ENCODE measurements around the gene C1orf87. TPM values are rescaled to one million over a fixed set of nuclear protein-coding genes. Genes with fewer than 3 reads are reported as not detected.

Gene C1orf87
- total RNA-seq, 4 donors from 2014 or later = 0.40 TPM; not detected in 3

DNA sequence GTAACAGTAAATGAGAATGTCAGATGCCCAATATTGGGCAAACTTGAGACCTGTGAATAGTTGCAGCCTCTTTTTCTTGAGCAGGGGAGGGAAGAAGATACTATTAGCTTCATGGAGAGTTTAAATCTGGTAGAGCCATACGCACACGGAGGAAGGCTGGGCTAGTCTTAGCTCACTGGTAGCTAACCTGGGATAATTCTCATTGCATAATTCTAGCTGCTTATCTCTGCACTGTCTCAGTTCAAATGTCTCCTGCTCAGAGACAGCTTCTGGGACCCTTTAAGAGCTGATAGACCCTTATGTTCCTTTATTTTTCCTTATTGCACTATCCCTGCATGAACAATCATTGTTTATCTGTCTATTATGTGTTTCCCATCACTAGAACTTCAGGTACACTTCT is 8.4 kb downstream of the C1orf87 start:
- H3K9me3 ChIP-seq = no peaks in the 10 kb centered on the region
- H3K27ac ChIP-seq = no peak overlapping the region
- no peaks in the 10 kb centered on the region for H3K27me3 ChIP-seq
- in situ Hi-C loops (cut with MboI; ENCODE audit: low pct_ligation_motif_present in 1 of 4, low pct_unique_long_range_greater_than_20kb in 1 of 4, low sequenced_read_pairs in 3 of 4) = no loop called here
- TF ChIP-seq POLR2AphosphoS5 (IDR thresholded peaks at IDR 0.05) (no peak), POLR2A (IDR thresholded peaks at IDR 0.05) (no peak), EP300 (IDR thresholded peaks at IDR 0.05; ENCODE audit: low read depth) (no peak)
- TF ChIP-seq, protein P1, sequence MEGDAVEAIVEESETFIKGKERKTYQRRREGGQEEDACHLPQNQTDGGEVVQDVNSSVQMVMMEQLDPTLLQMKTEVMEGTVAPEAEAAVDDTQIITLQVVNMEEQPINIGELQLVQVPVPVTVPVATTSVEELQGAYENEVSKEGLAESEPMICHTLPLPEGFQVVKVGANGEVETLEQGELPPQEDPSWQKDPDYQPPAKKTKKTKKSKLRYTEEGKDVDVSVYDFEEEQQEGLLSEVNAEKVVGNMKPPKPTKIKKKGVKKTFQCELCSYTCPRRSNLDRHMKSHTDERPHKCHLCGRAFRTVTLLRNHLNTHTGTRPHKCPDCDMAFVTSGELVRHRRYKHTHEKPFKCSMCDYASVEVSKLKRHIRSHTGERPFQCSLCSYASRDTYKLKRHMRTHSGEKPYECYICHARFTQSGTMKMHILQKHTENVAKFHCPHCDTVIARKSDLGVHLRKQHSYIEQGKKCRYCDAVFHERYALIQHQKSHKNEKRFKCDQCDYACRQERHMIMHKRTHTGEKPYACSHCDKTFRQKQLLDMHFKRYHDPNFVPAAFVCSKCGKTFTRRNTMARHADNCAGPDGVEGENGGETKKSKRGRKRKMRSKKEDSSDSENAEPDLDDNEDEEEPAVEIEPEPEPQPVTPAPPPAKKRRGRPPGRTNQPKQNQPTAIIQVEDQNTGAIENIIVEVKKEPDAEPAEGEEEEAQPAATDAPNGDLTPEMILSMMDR (IDR thresholded peaks at IDR 0.05) = no peak
- WGBS, 2 donors (ENCODE audit: low coverage in 1 of 2) = 86 to 100% methylated on average over 2 of the region's 2 CpGs
- intact Hi-C loops (cut with DNase I; ENCODE audit: low total_unique reads) = no loop called here
- no peaks in the 10 kb centered on the region for H3K4me1 ChIP-seq
- H3K36me3 ChIP-seq = no peaks in the 10 kb centered on the region
- no peak for DNase-seq
- H3K4me3 ChIP-seq = no peak overlapping the region

DNA sequence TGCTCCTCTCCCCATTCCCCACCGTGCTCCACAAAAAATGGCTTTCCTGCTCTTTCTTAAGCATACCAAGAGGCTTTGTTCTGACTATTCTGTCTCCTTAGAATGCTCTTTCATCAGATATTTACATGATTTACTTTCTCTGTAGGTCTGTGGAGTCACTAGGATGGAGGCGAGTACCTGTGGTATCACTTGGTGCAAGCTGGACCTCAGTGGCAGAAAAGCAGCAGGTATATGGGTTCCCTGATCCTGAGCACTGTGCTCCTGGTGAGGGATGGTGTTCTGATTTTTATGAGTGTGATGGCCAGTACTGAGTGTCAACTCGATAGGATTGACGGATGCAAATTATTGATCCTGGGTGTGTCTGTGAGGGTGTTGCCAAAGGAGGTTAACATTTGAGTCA is 10.0 kb downstream of the C1orf87 start:
- Histone ChIP-seq H3K27me3 (no peaks in the 10 kb centered on the region), H3K27ac (no peak overlapping the region), H3K4me3 (no peak overlapping the region), H3K9me3 (no peaks in the 10 kb centered on the region), H3K4me1 (no peaks in the 10 kb centered on the region), H3K36me3 (no peaks in the 10 kb centered on the region)
- WGBS, 2 donors (ENCODE audit: low coverage in 1 of 2) = 90% methylated on average over 4 of the region's 4 CpGs; no CpG with 5 or more reads in 1 of the 2 donors
- intact Hi-C loops (cut with DNase I; ENCODE audit: low total_unique reads) = no loop called here
- no peak for DNase-seq
- in situ Hi-C loops (cut with MboI; ENCODE audit: low pct_ligation_motif_present in 1 of 4, low pct_unique_long_range_greater_than_20kb in 1 of 4, low sequenced_read_pairs in 3 of 4) = no loop called here
- TF ChIP-seq, protein P1 (IDR thresholded peaks at IDR 0.05) = no peak
- no peak for TF ChIP-seq POLR2AphosphoS5 (IDR thresholded peaks at IDR 0.05)

DNA sequence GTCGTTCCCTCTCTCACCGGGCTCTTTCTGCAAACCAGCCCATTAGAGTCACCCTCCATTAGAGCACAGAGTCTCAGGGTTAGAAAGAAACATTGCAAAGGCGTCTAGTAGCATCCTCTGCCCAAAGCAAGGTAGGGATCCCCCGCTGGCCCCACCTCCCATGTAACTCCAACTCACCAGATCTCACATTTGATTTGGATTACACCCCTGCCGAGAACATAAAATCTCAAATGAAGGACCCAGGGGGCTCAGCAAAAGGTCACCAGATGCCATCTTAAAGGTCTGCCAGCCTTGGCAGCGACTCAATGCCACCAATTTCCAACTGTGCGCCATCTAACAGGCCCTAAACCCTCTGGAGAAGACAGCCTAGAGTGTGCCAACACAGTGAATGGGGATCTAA is 14.1 kb downstream of the C1orf87 start:
- in situ Hi-C loops (cut with MboI; ENCODE audit: low pct_ligation_motif_present in 1 of 4, low pct_unique_long_range_greater_than_20kb in 1 of 4, low sequenced_read_pairs in 3 of 4) = no loop called here
- WGBS, 2 donors (ENCODE audit: low coverage in 1 of 2) = 83 to 87% methylated on average over 3 to 7 of the region's 7 CpGs
- intact Hi-C loops (cut with DNase I; ENCODE audit: low total_unique reads) = no loop called here

DNA sequence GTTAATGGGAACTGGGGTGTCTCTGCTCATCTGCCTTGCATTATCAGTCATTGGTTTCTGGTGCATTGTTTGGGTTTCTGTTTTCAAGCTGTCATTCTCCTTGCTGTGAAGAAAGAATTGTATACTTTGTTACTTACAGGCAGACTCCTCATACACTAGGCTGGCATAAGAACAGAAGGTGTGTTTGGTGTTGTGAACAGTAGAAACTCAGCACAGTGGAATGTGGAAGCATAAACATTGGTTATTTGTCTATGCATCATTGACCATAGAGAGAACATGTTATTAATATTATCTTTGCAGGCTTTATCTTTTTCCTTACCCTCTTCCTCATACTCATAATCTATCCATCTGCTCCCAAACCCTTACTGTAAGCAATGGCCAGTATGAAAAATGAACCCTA is 18.2 kb downstream of the C1orf87 start:
- H3K27me3 ChIP-seq = no peaks in the 10 kb centered on the region
- no peak for DNase-seq
- H3K4me3 ChIP-seq = no peak overlapping the region
- H3K9me3 ChIP-seq = no peaks in the 10 kb centered on the region
- H3K4me1 ChIP-seq = no peaks in the 10 kb centered on the region
- no peaks in the 10 kb centered on the region for H3K36me3 ChIP-seq
- in situ Hi-C loops (cut with MboI; ENCODE audit: low pct_ligation_motif_present in 1 of 4, low pct_unique_long_range_greater_than_20kb in 1 of 4, low sequenced_read_pairs in 3 of 4) (no loop called here), intact Hi-C loops (cut with DNase I; ENCODE audit: low total_unique reads) (no loop called here)
- no peak for TF ChIP-seq EP300 (IDR thresholded peaks at IDR 0.05; ENCODE audit: low read depth)
- no peak for TF ChIP-seq POLR2AphosphoS5 (IDR thresholded peaks at IDR 0.05)
- TF ChIP-seq POLR2A (IDR thresholded peaks at IDR 0.05) = no peak
- TF ChIP-seq, protein P1 (IDR thresholded peaks at IDR 0.05) = no peak
- no peak overlapping the region for H3K27ac ChIP-seq

More for the DNA sequence above, 14.1 kb downstream of the C1orf87 start:
- no peaks in the 10 kb centered on the region for H3K9me3 ChIP-seq
- no peaks in the 10 kb centered on the region for H3K36me3 ChIP-seq
- TF ChIP-seq POLR2AphosphoS5 (IDR thresholded peaks at IDR 0.05) = no peak
- TF ChIP-seq POLR2A (IDR thresholded peaks at IDR 0.05) = no peak
- TF ChIP-seq, protein P1 (IDR thresholded peaks at IDR 0.05) = no peak
- TF ChIP-seq EP300 (IDR thresholded peaks at IDR 0.05; ENCODE audit: low read depth) = no peak
- no peak overlapping the region for H3K4me3 ChIP-seq
- DNase-seq = no peak
- no peak overlapping the region for H3K27ac ChIP-seq
- H3K27me3 ChIP-seq = no peaks in the 10 kb centered on the region
- no peaks in the 10 kb centered on the region for H3K4me1 ChIP-seq

Measured in transverse colon (tissue), 4 donors.